GM20000 (cell line): ENCODE results near the gene CDK5RAP2.

ENCODE experiments used
- DNase-seq: peaks from one replicate; pipeline ENCODE4 v3.0.0; 2012; ENCODE audit warnings: low spot score
- TF ChIP-seq, protein P1 (sequence below): IDR thresholded peaks from 2 replicates; pipeline ENCODE4 v1.5.1; 2012; ENCODE audit warnings: mild to moderate bottlenecking, control low read depth; ENCODE audit errors: extremely low read depth, missing control alignments

CDK5RAP2 gene

DNA sequence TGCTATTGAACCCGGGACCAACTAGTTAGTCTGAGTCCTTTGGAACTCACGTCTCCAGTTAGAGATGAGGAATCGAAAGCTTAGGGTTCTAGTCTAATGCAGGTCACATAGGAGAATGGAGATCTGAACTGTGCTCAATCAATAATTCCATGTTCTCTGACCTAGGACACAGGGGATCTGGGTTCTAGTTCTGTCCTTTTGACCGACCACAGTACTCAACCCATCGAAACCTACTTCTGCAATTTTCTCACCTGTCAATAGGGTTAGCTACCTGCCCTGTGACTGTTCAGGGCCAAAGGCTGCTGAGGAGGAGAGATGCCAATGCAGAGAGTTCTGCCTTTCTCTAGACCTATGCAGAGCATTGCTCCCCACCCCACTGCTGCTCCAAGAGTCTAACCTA, 187.7 kb downstream of the CDK5RAP2 start:
- DNase-seq = no peak
- TF ChIP-seq, protein P1, sequence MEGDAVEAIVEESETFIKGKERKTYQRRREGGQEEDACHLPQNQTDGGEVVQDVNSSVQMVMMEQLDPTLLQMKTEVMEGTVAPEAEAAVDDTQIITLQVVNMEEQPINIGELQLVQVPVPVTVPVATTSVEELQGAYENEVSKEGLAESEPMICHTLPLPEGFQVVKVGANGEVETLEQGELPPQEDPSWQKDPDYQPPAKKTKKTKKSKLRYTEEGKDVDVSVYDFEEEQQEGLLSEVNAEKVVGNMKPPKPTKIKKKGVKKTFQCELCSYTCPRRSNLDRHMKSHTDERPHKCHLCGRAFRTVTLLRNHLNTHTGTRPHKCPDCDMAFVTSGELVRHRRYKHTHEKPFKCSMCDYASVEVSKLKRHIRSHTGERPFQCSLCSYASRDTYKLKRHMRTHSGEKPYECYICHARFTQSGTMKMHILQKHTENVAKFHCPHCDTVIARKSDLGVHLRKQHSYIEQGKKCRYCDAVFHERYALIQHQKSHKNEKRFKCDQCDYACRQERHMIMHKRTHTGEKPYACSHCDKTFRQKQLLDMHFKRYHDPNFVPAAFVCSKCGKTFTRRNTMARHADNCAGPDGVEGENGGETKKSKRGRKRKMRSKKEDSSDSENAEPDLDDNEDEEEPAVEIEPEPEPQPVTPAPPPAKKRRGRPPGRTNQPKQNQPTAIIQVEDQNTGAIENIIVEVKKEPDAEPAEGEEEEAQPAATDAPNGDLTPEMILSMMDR = no peak

DNA sequence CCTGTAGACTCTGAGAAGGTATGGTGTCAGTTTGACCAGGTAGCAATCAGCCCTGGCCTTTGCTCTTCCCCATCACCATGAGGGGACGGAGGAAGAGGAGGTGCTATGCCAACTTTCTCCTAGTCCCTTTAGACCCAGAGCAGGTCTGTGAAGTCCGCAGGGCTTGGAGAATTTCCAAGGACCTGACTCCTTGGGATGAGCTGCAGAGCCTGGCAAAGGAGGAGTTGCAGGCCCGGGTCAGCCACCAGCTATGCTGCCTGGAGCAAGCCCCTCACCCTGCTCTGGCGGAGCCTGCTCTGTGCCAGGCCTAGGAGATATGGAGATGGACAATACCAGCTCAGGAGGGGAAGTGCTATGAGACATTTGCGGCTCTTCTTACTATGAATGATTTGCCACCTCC, 188.3 kb downstream of the CDK5RAP2 start:
- TF ChIP-seq, protein P1 = no peak
- no peak for DNase-seq

DNA sequence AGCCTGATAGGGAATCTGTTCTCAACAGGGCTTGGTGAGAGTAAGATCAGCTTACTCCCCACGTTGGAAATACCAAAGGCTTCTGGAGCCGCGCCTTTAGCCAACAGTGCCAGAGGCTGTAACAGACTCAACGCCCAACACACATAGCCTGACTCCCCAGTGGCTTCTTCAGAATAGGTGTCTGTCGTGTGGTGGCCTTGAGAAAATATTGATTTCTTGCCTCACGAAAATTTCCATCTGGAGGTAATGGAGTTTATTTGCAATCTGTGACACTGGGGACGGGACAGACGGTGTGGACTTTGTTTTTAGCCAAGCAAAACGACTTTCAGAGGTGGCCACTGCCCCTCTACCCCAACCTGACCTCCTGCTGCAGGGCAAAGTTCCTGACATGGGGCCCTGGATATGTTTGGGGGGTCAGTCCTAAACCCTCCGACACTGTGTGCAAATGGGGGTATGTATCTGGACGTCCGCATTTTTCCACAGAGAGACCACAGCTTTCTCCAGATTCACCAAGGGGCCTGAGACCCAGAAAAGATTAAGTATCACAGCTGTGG, 189.3 kb downstream of the CDK5RAP2 start:
- TF ChIP-seq, protein P1 = no peak
- DNase-seq = no peak

DNA sequence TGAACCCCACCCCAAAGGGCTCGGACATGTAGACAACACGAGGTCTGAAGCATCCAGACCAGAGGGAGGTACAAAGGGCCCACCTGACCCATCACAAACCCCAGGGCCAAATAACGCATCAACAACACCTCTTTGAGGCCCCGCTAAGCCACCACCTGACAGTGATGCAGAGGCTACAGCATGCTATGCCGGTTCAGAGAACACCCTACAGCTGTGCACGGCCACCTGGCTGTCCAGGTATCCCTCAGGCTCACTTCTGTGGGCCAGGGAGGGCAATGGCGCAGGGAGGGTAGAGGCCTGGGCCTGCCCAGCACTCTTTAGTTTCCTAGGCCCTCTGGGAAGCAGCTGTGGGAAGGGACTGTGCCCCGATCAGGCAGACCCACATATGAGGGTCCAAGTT, 190.1 kb downstream of the CDK5RAP2 start:
- TF ChIP-seq, protein P1 = no peak
- DNase-seq = no peak

DNA sequence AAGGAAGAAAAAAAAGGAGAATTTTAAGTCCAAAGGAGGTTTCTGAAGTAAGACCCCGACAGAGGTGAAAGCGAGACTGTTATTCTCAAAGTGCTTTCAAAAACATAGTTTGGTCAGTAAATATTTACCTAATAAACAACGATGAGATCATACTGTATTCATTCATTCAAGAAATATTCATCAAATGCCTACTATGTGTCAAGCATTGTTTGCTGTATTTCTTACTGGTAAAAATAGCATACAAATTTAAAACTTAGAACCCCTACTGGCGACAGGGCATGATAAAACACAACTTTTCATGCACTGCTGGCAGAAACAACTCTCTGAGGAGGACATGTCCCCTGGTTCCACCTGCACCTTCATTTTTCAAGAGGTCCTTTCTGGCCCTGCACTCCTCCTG, 190.7 kb downstream of the CDK5RAP2 start:
- TF ChIP-seq, protein P1 = no peak
- DNase-seq = no peak

DNA sequence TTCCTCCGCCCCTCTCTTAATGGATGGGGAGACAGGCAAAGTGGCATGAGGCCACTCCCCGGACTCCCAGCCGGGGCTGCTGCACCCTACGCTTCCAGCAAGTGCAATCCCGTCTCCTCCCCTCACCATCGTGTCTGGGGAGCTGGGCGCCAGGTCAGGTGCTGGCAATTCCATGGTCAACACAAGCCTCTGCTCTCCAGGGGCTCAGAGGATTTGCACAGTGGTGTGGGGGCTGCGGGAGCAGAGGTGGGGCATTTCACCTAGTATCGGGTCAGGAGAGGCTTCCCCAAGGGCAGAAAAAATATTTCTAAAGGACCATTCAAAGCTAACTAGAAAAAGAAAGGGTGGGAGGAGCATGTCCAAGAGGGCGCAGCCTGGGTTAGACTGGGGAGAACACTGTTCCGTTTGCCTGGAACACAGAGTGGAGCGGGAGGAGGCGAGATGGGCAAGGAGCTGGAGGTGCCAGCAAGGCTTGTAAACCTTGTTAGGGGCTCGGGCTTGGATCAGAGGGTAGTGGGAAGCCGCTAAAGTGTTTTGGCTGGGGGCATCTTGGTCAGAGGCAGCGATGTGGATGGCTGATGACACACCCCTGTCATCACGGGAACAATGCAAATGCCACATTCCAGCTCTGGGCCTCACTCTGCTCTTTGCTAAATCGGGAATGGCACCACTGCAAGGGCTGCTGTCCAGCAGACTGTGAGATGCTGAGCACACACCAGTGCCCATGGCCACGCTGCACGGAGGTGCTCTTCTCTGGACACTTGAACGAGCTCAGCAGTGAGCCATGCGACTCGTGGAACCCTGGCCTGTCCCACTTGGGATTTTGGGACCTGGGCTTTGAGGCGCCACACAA, 191.7 kb downstream of the CDK5RAP2 start:
- no peak for DNase-seq
- TF ChIP-seq, protein P1 = no peak

DNA sequence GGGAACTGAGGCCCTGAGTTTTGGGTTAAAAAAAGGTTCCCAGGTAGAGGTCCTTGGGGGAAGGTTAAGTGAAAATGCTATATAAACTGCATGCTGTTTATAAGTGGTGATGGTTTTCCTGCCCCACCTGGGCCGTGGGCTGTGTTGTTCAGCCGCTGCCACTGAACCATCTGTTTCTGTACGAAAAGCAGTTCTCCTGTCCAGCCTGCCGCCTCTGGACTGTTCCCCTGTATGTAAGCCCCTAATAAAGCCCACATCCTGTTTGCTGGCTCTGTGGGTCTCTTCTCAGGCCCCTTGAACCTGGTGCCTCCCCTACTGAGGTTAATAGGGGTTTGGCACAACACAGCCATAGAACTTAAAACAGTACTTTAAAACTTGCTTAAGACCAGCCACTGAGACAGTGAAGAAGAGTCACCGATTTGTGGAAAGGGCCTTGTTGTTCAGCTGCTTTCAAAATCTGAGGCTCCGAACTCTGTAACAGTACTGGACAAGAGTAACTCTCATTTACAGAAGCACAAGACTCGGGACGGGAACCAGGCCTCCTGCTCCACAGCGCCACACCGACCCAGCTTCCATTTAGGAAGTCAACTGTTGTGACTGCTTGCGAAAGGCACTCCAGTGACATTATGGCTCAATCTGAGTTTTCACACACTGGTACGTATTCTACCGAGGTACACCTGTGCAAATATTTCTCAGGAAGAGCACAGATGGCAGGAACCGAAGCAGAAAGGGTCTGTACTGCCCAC, 192.5 kb downstream of the CDK5RAP2 start:
- TF ChIP-seq, protein P1 = no peak
- no peak for DNase-seq
